K562 (cell line): ENCODE measurements around the gene GPAT3. TPM values are rescaled to one million over a fixed set of nuclear protein-coding genes. Genes with fewer than 3 reads are reported as not detected.

Source experiments
- ATF4 ChIP-seq: fragments of 450-650 bp; formaldehyde crosslinking; IDR thresholded peaks from 2 replicates; pipeline ENCODE4 v1.4.0; 2022; ENCODE audit warnings: mild to moderate bottlenecking, moderate library complexity
- CBFB ChIP-seq: sonication (generic); formaldehyde crosslinking; IDR thresholded peaks from 2 replicates; pipeline ENCODE4 v1.4.0; 2020; ENCODE audit warnings: mild to moderate bottlenecking, missing genetic modification reagents
- DACH1 ChIP-seq: fragments of 450-650 bp; IDR thresholded peaks from 2 replicates; pipeline ENCODE4 v1.6.1; 2018; ENCODE audit not compliant: partially characterized antibody
- ELF1 ChIP-seq: fragments of 200-800 bp; sonication (Bioruptor generic); IDR thresholded peaks from 2 replicates; pipeline ENCODE4 v1.6.1; 2016; ENCODE audit warnings: missing genetic modification characterization, missing compliant biosample characterization
- ETV1 ChIP-seq: fragments of 450-650 bp; conservative IDR thresholded peaks from 2 replicates; pipeline ENCODE4 v1.6.1; 2016; ENCODE audit warnings: missing genetic modification characterization, control low read depth, low read depth, missing compliant biosample characterization
- FOXA3 ChIP-seq, 2 experiments: fragments of 450-650 bp in 1 of 2; sonication (generic) in 1 of 2; formaldehyde crosslinking; IDR thresholded peaks in 1 of 2; conservative IDR thresholded peaks in 1 of 2; 2 replicates each; pipeline versions ENCODE4 v1.4.0 to v1.8.0; 2020 to 2022; ENCODE audit warnings: mild to moderate bottlenecking in 2 of 2, missing genetic modification reagents in 1 of 2
- FOXK1 ChIP-seq: sonication (generic); formaldehyde crosslinking; IDR thresholded peaks from 2 replicates; pipeline ENCODE4 v1.8.0; 2022; ENCODE audit warnings: missing genetic modification reagents, mild to moderate bottlenecking, borderline replicate concordance
- GMEB1 ChIP-seq: fragments of 250-450 bp; sonication (Bioruptor Pico); IDR thresholded peaks from 2 replicates; pipeline ENCODE4 v1.4.0; 2020; ENCODE audit warnings: mild to moderate bottlenecking
- HDAC3 ChIP-seq: fragments of 450-650 bp; IDR thresholded peaks from 2 replicates; pipeline ENCODE4 v1.6.1; 2018; ENCODE audit warnings: borderline replicate concordance, mild to moderate bottlenecking, moderate library complexity; ENCODE audit not compliant: partially characterized antibody
- KAT8 ChIP-seq: fragments of 450-650 bp; IDR thresholded peaks from 2 replicates; pipeline ENCODE4 v1.6.1; 2016; ENCODE audit warnings: low read depth, mild to moderate bottlenecking
- MXD1 ChIP-seq: fragments of 250-450 bp; sonication (Bioruptor Pico); IDR thresholded peaks from 2 replicates; pipeline ENCODE4 v1.8.0; 2021; ENCODE audit warnings: borderline replicate concordance, mild to moderate bottlenecking, moderate library complexity; ENCODE audit not compliant: poor library complexity, severe bottlenecking
- NCOA4 ChIP-seq: fragments of 450-650 bp; IDR thresholded peaks from 2 replicates; pipeline ENCODE4 v1.6.1; 2018; ENCODE audit warnings: mild to moderate bottlenecking; ENCODE audit not compliant: partially characterized antibody
- RAD51 ChIP-seq: fragments of 450-650 bp; IDR thresholded peaks from 2 replicates; pipeline ENCODE4 v1.7.1; 2016; ENCODE audit warnings: low read depth, mild to moderate bottlenecking, borderline replicate concordance
- SLC30A9 ChIP-seq: fragments of 250-450 bp; sonication (Bioruptor Pico); IDR thresholded peaks from 2 replicates; pipeline ENCODE4 v1.8.0; 2022; ENCODE audit warnings: mild to moderate bottlenecking, moderate library complexity
- SNRNP70 ChIP-seq: fragments of 200-400 bp; formaldehyde crosslinking; optimal IDR thresholded peaks from 2 replicates; pipeline ENCODE3; 2017; ENCODE audit warnings: low read depth, low read length
- TAF9B ChIP-seq: fragments of 450-650 bp; IDR thresholded peaks from 2 replicates; pipeline ENCODE4 v1.6.1; 2018; ENCODE audit warnings: mild to moderate bottlenecking; ENCODE audit not compliant: partially characterized antibody
- TBL1XR1 ChIP-seq, 2 experiments: IDR thresholded peaks; 2 replicates each; pipeline ENCODE4 v1.6.1; 2012; ENCODE audit warnings: improper control_type of control experiment in 2 of 2, low read length in 2 of 2, mild to moderate bottlenecking in 1 of 2
- YY1 ChIP-seq, 3 experiments: IDR thresholded peaks; 2 replicates each; pipeline ENCODE4 v1.6.1; 2011; ENCODE audit warnings: low read length in 2 of 3, mild to moderate bottlenecking in 2 of 3, moderate library complexity in 2 of 3, borderline replicate concordance in 1 of 3, control low read depth in 1 of 3, low read depth in 1 of 3; ENCODE audit not compliant: insufficient read depth in 3 of 3, insufficient replicate concordance in 2 of 3, control insufficient read depth in 1 of 3, insufficient read length in 1 of 3; ENCODE audit errors: extremely low read depth in 1 of 3
- ZBTB5 ChIP-seq: fragments of 450-650 bp; IDR thresholded peaks from 2 replicates; pipeline ENCODE4 v1.6.1; 2017; ENCODE audit warnings: antibody characterized with exemption
- ZFP30 ChIP-seq: fragments of 250-450 bp; sonication (Bioruptor Pico); IDR thresholded peaks from 2 replicates; pipeline ENCODE4 v1.8.0; 2022; ENCODE audit warnings: moderate library complexity, mild to moderate bottlenecking, inconsistent platforms, borderline replicate concordance
- ZNF133 ChIP-seq: fragments of 250-450 bp; sonication (Bioruptor Pico); IDR thresholded peaks from 2 replicates; pipeline ENCODE4 v1.4.0; 2020; ENCODE audit warnings: mild to moderate bottlenecking
- ZNF778 ChIP-seq: fragments of 450-650 bp; formaldehyde crosslinking; IDR thresholded peaks from 2 replicates; pipeline ENCODE4 v1.4.0; 2020; ENCODE audit warnings: mild to moderate bottlenecking, moderate library complexity
- polyA plus RNA-seq, 8 experiments: library from polyadenylated mRNA; depleted of rRNA in 4 of 8; stranded (reverse) in 5 of 8; unstranded in 3 of 8; fragments of >200 nt; fragmentation: Nextera tagmentation in 2 of 8; fragmentation: Illumina TruSeq in 1 of 8; extraction: Ambion mirVana in 2 of 8; extraction: Trizol in 1 of 8; gene quantifications; 2 replicates each; pipeline versions ENCODE4 v1.2.1 to v1.2.3, GENCODE V29; 2011 to 2014; ENCODE audit warnings: inconsistent platforms in 1 of 8, missing spikeins in 1 of 8
- total RNA-seq, 7 experiments: library from RNA; depleted of rRNA in 6 of 7; stranded (reverse); fragments of >200 nt in 6 of 7; fragmentation: Illumina TruSeq in 2 of 7; extraction: Trizol in 2 of 7; gene quantifications; 2 replicates each; pipeline versions ENCODE4 v1.2.1 to v1.2.3, GENCODE V29; 2011 to 2021; ENCODE audit warnings: low replicate concordance in 1 of 7

GPAT3 gene
- total and polyA plus RNA-seq, 9 of the 15 experiments (the other 6 are each of a cell fraction or from before 2014, with no cell fraction given) = 4.1 to 16.1 (median 13.1) TPM

- TF ChIP-seq ZBTB5 = no peak
- peak; percentile 76 for TF ChIP-seq TAF9B
- peak; percentile 98 for TF ChIP-seq ETV1
- no peak for TF ChIP-seq SNRNP70
- TF ChIP-seq DACH1 = peak; percentile 100
- TF ChIP-seq GMEB1 (CRISPR knock-in tag) = 0 out of 2 replicates have a peak, but pooled peaks have one; percentile 23
- peak in 1 of 3 experiments; percentile 8 for TF ChIP-seq YY1 (IDR thresholded peaks at IDR 0.05; ENCODE audit: borderline replicate concordance in 1 of 3, control insufficient read depth in 1 of 3, extremely low read depth in 1 of 3, insufficient read depth in 3 of 3, insufficient read length in 1 of 3, insufficient replicate concordance in 2 of 3, low read depth in 1 of 3, low read length in 2 of 3)
- TF ChIP-seq NCOA4 = no peak
- 0 out of 2 replicates have a peak, but pooled peaks have one; percentile 41 for TF ChIP-seq ATF4 (CRISPR knock-in tag)
- TF ChIP-seq RAD51 = peak; percentile 51; the same call in 1 of the 2 replicates
- TF ChIP-seq TBL1XR1 (IDR thresholded peaks at IDR 0.05; ENCODE audit: low read length in 2 of 2) = peak; percentile 89 to 95; a peak in 3 of 4 replicates
- no peak for TF ChIP-seq ZNF133 (CRISPR knock-in tag)
- no peak for TF ChIP-seq MXD1 (CRISPR knock-in tag)
- no peak for TF ChIP-seq FOXA3 (CRISPR knock-in tag; conservative IDR thresholded peaks at IDR 0.05 in 1 of 2, IDR thresholded peaks at IDR 0.05 in 1 of 2)
- TF ChIP-seq ZFP30 = no peak
- TF ChIP-seq ZNF778 = no peak
- TF ChIP-seq KAT8 = no peak
- TF ChIP-seq SLC30A9 = no peak
- TF ChIP-seq CBFB (CRISPR knock-in tag) = no peak
- TF ChIP-seq ELF1 (tag) = no peak
- peak; percentile 92 for TF ChIP-seq HDAC3
- peak; percentile 88 for TF ChIP-seq FOXK1 (CRISPR knock-in tag)
Measured at GRCh38 chr4:83629945-83630721, 94.2 kb downstream of the GPAT3 start (continued).
